Germinal center (tissue), 1 donor: ENCODE results near the gene ELFN1.

Source experiments
- DNase-seq: peaks from one replicate; pipeline ENCODE4 v3.0.0; 2012; ENCODE audit warnings: mixed read lengths, low spot score

Gene ELFN1

DNA sequence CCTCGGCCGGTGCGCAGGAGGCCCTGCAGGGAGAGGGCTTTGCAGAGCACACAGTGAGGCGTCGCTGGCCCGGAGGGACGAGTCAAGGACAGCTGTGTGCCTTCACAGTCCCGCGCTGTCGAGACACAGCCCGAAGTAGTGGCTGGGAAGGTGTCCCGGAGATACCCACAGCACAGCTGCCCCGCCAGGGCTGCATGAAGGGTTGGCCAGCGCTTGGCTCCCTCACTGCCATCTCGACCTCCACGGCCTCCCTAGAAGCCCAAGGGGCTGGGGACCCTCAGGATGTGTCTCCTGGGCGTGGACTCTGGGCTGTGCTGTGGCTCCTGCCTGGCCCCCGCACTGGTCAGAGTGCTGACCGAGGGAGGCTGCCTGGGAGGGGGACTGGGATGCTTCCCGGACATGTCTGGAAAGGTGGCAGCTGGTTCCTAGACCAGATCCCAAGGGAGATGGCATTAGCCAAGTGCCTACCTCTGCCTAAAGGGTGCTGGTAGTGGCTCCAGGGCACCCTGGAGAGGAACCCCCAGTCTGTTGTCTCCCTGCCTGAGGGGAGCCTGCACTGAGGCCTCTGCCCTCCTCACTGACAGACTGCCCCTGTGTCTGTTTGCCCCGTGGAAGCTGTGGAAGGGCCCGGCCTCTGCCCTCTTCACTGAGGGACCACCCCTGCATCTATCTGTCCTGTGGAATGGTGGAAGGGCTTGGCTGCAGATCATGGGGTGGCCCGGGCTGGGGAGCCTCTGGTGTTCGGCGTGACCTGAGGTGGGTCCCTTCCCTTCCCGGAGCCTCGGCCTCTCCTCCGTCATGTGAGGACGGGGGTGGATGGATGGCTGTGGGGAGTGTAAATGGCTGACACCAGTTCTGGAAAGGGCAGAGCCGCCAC is 5.8 kb downstream of the ELFN1 start:
- no peak for DNase-seq

DNA sequence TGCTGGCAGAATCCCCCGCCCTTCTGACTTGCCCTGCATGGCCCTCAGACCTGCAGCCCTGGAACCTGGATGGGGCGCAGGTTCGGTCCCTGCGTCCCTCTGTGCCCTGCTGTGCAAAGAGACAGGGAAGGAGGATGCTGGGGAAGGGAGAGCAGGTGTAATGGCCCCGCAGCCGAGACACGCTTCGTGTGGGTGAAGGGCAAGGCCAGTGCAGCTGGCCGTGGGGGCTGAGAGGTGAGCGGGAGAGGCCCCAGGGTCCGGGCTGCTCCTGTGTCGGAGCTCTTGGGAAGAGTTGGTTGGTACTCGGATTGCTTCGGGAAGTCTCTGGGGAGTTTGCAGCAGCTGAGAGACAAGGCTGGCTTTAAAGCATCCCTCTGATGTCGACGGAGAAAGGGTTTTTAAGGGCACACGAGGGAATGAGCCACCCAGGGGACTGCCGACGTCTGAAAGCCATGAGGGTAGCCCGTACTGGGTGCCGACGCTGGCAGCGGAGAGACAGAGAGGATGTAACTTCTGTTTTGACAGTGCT is 6.5 kb downstream of the ELFN1 start:
- no peak for DNase-seq

DNA sequence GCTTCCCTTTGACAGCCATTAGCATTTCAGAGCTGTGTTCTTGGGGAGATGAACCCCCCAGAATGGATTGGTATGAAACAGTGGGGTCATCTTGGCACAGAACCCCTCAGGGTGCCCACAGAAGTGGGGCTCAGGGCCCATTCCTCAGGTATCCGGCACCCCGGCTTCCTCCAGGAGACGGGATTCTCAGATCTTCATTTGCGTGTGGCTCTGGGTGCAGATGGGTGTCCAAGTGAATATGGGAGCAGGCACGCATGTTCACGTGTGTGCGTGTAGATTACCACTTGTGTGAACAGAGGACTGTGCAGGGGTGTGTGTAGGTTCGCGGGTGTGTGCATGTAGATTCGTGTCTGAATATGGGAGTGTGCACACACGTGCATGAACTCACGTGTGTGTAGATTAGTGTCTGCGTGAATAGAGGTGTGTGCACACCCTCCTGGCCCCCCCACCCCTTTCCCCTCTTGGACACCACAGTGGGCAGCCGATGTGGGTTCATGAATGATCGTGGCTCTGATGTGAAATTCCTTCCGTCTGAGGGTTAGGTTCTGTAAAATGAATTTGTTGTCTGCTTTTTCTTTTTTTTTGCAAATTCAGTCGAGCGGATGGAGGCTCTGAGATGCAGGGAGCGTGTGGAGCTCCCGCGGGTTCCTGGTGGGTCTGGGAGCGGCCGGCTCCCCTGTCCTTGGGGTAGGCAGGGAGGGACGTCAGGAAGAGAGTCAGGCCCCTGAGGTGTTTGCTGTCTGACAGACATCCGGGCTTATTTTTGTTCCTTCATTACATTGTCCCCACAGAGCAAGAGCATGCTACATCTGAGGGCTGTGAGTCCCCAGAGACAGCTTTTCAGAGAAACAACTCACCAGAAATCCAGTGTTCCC is 7.4 kb downstream of the ELFN1 start:
- DNase-seq = no peak

- DNase-seq = no peak
These were observed 8.0 kb downstream of the ELFN1 start for GRCh38 chr7:1678081-1678543.

GRCh38 chr7:1678571-1679325 is 8.7 kb downstream of the ELFN1 start:
- no peak for DNase-seq

DNA sequence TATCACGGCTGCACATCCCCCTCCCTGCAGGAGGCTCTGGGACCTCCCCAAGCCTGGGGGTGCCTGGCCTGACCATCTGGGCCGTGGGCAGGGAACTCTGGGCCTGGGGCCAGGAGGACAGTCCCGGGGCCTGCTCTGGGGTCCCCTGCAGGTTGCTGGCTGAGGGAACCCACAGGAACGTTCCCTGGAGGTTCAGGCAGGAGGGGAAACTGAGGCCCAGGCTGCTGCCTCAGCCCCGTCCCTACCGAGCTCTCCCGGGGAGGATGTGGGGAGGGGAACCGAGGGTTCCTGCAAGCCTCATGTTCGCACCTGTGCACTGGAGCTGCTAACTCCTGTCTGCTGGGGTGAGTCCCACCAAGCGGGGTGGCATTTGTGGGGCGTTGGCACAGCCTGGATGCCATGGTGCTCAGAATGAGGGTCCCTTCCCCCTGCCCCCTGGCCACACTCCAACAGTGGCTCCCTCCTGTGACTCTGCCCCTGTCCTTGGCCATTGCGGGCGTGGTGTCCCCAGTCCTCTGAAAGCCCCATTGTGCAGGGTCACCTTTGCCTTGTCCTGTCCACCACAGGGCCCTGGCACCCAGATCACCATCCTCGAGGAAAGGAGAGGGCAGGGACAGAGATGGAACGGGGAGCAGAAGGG is 9.4 kb downstream of the ELFN1 start:
- no peak for DNase-seq

DNA sequence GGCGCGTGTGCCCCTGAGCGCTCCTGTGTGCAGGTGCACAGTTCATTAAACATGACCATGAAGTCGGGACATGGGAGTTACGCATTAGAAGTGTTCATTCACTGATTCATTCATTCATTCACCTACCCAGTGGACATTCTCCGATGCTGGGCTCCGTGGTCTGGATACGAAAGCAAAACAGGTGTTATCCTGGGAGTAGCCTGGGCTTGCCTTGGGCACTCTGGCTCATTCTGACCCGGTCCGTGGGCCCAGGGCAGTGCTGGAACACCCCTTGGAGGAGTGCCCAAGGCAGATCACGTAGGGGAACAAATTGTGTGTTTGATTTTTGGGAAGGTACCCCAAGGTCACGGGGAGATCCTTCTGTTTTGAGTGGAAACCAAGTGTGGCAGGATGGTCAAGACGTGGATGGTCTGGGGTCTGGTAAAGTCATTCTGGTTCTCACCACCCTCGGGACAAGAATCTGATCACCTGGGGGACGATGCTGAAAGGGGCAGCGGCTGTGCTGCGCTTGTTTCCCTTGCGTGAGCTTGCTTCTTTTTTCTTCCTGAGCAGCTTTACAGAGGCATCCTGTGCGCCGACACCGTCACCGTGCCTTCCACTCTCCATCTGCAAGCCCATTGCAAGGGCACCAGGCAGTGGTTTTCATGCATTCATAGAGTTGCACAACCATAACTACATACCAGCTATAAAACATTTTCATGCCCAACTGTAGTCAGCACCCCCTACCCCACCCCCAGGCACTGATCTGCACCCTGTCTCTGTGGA is 10.1 kb downstream of the ELFN1 start:
- no peak for DNase-seq

DNA sequence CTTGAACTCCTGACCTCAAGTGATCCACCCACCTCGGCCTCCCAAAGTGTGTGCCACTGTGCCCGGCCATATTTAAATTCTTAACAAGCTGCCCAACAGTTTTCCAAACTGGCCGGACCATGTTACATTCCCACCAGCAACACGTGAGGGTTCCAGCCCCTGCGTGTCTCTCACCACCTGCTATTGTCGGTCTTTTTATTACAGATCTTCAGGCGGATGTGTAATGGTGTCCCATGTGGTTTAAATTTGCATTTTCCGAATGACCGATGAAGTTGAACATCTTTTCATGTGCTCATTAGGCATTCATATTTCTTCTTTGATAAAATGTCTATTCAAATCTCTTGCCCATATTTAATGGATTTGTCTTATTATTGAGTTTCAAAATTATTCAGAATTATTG is 11.5 kb downstream of the ELFN1 start:
- no peak for DNase-seq

GRCh38 chr7:1685000-1685624 is 15.0 kb downstream of the ELFN1 start:
- no peak for DNase-seq

- no peak for DNase-seq
These were observed 18.5 kb downstream of the ELFN1 start for GRCh38 chr7:1688542-1688941.

DNA sequence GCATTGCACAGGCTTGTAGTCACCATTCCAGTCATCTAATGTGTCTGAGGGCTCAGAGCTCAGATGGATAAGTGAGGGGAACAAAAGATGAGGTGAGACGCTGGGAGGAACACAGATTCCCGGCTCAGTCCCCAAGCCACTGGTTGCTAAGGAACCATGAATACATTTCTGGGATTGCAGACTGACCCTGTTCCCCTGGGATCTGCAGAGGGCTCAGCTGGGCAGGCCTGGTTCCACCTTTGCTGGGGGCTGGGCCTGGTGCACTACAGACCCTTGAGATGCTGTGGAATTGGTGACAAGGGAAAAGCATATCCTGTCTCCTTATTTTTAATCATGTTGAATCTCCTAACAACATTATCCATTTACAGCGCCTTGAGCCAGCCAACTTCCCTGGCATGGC is 19.2 kb downstream of the ELFN1 start:
- DNase-seq = no peak

DNA sequence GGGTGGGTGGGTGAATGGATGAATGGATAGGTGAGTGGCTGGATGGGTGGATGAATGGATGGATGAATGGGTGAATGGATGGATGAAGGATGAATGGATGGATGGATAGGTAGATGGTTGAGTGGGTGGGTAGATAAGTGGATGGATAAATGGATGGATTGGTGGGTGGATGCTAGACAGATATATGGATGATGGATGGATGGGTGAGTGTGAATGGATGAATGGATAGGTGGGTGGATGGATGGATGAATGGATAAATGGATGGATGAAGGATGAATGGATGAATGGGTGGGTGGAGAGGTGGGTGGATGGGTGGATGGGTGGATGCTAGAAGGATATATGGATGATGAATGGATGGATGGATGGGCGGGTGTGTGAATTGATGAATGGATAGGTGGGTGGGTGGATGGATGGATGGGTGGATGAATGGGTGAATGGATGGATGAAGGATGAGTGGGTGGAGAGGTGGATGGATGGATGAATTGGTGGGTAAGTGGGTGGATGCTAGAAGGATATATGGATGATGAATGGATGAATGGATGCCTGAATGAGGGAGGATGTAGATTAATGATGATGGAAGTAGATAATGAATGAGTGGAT is 20.4 kb downstream of the ELFN1 start:
- DNase-seq = no peak

- DNase-seq = no peak
These were observed 21.0 kb downstream of the ELFN1 start for GRCh38 chr7:1691096-1691495.

GRCh38 chr7:1691601-1692514 is 21.8 kb downstream of the ELFN1 start:
- no peak for DNase-seq

DNA sequence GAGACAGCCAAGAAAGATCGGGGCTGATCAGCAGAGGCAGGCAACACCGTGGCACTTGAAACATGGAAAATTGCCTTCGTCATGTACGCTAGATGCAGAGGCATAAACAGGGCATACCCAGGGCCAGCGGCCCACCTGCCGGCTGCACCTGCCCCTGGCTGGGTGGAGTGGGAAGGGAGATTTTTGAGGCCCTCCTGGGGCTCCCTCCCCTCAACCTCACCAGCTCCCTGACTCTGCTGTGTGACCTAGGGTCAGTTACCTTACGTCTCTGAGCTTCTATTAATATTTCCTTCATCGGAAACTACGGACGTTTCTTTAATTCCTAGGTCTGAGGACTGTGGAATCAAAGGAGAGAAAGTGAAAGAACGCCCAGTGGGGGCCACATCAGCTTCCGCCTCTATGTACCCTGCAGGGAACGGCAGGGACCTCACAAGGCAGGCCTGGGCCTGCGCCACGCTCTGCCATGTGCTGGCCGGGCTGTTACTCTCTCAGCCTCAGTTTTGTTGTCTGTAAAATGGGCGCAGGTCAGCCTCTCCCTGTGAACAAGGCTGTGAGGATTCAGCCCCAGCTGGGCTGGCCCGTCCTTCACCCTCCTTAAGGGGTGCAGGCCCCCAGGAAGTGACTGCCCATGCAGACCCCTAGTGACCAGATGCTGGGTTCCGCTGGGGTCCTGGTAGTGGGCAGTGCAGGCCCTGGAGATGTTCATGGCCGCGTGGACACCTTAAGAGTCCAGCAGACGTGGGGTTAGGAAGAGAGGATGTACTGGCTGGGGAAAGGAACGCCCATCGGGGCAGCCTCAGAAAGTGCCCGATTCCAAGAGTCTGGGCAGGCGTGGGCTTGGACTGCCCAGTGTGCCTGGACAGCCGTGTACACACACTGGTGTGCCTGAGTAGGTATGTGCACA is 22.7 kb downstream of the ELFN1 start:
- DNase-seq = no peak

GRCh38 chr7:1693419-1693990 is 23.4 kb downstream of the ELFN1 start:
- DNase-seq = no peak

GRCh38 chr7:1693991-1694524 is 24.0 kb downstream of the ELFN1 start:
- no peak for DNase-seq
